Cardiac fibroblast (primary cell): ENCODE results near the gene ADCY10.

Experiments used
- DNase-seq, 2 donors: peaks; one replicate each; pipeline versions ENCODE4 v3.0.0 to v3.0.0-alpha.2; 2010; ENCODE audit warnings: low read depth in 2 of 2
- H3K4me3 ChIP-seq, 2 donors: replicated peaks in 1 of 2; 1 replicate in 1 of 2; 2 replicates in 1 of 2; pipeline ENCODE4 v1.5.1; 2011; ENCODE audit warnings: low read depth in 2 of 2, low read length in 2 of 2, mild to moderate bottlenecking in 2 of 2, moderate library complexity in 1 of 2
- CTCF ChIP-seq: IDR thresholded peaks from one replicate; pipeline ENCODE4 v1.5.1; 2011; ENCODE audit warnings: low read depth, mild to moderate bottlenecking, low read length, inconsistent platforms

Gene ADCY10, protein sequence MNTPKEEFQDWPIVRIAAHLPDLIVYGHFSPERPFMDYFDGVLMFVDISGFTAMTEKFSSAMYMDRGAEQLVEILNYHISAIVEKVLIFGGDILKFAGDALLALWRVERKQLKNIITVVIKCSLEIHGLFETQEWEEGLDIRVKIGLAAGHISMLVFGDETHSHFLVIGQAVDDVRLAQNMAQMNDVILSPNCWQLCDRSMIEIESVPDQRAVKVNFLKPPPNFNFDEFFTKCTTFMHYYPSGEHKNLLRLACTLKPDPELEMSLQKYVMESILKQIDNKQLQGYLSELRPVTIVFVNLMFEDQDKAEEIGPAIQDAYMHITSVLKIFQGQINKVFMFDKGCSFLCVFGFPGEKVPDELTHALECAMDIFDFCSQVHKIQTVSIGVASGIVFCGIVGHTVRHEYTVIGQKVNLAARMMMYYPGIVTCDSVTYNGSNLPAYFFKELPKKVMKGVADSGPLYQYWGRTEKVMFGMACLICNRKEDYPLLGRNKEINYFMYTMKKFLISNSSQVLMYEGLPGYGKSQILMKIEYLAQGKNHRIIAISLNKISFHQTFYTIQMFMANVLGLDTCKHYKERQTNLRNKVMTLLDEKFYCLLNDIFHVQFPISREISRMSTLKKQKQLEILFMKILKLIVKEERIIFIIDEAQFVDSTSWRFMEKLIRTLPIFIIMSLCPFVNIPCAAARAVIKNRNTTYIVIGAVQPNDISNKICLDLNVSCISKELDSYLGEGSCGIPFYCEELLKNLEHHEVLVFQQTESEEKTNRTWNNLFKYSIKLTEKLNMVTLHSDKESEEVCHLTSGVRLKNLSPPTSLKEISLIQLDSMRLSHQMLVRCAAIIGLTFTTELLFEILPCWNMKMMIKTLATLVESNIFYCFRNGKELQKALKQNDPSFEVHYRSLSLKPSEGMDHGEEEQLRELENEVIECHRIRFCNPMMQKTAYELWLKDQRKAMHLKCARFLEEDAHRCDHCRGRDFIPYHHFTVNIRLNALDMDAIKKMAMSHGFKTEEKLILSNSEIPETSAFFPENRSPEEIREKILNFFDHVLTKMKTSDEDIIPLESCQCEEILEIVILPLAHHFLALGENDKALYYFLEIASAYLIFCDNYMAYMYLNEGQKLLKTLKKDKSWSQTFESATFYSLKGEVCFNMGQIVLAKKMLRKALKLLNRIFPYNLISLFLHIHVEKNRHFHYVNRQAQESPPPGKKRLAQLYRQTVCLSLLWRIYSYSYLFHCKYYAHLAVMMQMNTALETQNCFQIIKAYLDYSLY (N-terminal part only)

DNA sequence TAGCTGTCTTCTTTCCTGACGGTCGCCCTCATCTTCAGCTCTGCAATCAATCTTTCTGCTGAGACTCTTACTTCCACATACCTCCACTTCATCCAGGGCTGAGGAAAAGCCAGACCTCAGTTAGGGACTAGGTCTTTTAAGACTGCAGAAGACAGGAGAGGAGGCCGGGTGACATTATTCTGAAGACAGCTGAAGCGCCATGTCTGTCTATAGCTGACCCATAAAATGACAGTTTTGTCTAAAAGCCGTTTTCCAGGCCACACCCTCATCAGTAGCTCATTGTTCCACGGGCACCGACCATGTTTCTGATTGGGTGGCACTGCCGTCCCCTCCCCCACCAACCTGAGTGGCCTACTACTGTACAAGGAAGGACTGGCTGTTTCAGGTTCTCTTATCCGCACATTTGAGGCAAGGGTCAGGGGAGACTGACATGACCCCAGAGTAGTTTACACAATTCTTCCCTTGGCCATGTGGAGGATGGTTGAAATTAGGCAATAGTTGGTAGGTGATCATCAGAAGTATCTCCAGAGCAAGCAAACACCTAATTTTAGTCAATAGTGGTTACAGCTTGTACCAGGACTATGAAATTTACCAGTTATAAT lies at the start of gene ADCY10:
Gene ADCY10, minus strand, starts transcription at position 240 of the 602 bp plus-strand sequence. CDS start 8,994 bp downstream, outside the sequence.
- no peak for TF ChIP-seq CTCF
- DNase-seq: no peak
- H3K4me3 ChIP-seq: no peak within 1 kb of the TSS

- TF ChIP-seq CTCF: no peak
- no peak overlapping the region for H3K4me3 ChIP-seq
- peak in 1 of 2 donors; percentile 29 for DNase-seq
Measured at GRCh38 chr1:167957710-167958109, 43.8 kb upstream of the ADCY10 start.

- peak in 1 of 2 donors; percentile 31 for DNase-seq
- no peak for TF ChIP-seq CTCF
- H3K4me3 ChIP-seq: no peak overlapping the region
Measured at GRCh38 chr1:167955915-167956314, 42.0 kb upstream of the ADCY10 start.

DNA sequence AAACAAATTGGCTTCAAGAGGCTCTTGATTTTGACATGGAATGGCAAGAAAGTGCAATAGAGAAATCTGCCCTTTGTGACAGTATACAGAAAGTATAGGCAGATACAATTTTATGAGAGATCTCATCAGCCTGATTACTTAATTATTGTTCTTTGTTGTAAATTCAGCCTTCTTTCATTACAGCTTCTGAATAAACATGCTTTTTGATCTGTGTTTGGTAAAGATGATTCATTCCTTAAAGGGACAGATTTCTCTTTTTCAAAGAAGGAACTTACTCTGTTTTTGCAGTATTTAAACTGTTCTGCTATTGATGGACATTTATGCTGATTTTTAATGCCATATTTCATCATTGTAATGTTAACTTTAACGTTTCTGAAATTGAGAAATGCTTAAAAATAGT lies 36.6 kb upstream of the ADCY10 start:
- no peak for DNase-seq
- TF ChIP-seq CTCF: no peak
- H3K4me3 ChIP-seq: no peak overlapping the region

DNA sequence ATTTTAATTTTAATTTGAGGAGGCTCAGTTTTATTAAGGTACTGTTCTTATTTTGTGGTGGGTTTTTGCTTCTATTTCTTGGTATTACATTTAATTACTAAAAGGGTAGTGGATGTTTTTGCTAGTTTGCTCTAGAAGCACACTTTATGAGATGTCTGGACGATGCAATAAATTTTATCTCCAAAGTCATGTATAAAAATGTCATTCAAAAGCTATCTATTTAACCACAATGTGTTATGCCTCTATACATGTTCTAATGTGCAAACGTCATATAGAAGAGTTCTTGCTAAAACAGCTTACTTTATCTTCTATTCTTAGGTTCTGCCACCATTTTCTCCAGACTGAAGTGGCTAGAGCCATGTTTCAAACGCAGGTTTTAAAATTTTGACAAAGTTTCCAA lies 35.9 kb upstream of the ADCY10 start:
- TF ChIP-seq CTCF: no peak
- no peak overlapping the region for H3K4me3 ChIP-seq
- no peak for DNase-seq

- H3K4me3 ChIP-seq: no peak overlapping the region
- TF ChIP-seq CTCF: no peak
- DNase-seq: no peak
Measured at GRCh38 chr1:167947733-167948132, 33.8 kb upstream of the ADCY10 start.
